Embryonic facial prominence (tissue), 1 donor: ENCODE data around the gene VASH1.

ENCODE experiments used
- DNase-seq: peaks from one replicate; pipeline ENCODE4 v3.0.0-alpha.2; 2016; ENCODE audit errors: extremely low spot score

VASH1 gene

GRCh38 chr14:76784266-76784874 lies 23.1 kb downstream of the VASH1 start:
- DNase-seq: no peak

DNA sequence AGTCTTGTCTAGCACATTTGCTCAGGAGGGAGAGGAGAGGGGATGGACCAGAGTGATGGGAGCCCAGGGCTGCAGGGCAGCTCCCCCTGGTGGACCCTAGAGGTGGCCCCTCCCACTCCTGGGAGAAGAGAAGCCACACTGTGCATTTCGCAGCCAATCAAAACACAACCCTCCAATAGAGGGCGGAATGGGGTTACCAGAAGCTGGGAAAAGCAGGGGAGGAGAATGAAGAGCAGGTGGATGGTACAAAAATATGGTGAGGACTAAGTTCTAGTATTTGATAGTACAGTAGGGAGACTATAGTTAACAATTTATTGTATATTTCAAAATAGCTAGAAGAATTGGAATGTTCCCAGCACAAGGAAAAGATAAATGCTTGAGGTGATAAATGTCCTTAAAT lies 23.6 kb downstream of the VASH1 start:
- no peak for DNase-seq

- DNase-seq: no peak
These were observed 25.3 kb downstream of the VASH1 start for GRCh38 chr14:76786601-76787000.

- DNase-seq: no peak
These were observed 31.2 kb downstream of the VASH1 start for GRCh38 chr14:76792422-76792821.

DNA sequence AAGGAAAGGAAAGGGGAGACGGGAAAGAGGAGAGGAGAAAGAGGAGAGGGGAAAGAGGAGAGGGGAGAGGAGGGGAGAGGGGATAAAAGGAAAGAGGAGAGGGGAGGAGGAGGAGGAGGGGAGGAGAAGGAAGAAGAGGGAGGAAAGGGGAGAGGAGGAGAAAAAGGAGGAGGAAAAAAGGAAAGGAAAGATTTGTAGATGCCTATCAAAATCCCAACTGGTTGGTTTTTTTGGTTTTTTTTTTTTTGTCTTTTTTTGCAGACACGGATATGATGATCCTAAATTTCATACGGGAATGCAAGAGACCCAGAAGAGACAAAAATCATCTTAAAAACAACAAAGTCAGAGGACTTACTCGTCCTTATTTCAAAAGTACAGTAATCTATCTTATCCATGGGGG lies 32.1 kb downstream of the VASH1 start:
- DNase-seq: no peak

DNA sequence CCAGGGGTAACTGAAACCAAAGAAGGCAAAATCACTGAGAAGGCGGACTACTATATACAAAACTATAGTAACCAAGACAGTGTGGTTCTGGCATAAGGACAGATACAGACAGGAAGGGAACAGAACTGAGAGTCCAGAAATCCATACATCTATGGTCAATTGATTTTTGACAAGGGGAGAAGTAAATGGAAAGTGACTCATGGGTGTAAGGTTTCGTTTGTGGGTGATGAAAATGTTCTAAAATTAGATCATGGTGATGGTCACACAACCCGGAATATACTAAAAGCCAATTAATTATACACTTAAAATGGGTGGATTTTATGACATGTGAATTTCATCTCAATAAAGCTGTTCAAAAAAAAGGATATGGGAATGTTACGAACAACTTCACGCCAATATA lies 32.7 kb downstream of the VASH1 start:
- DNase-seq: no peak

- no peak for DNase-seq
These were observed 45.2 kb downstream of the VASH1 start for GRCh38 chr14:76806446-76806845.

DNA sequence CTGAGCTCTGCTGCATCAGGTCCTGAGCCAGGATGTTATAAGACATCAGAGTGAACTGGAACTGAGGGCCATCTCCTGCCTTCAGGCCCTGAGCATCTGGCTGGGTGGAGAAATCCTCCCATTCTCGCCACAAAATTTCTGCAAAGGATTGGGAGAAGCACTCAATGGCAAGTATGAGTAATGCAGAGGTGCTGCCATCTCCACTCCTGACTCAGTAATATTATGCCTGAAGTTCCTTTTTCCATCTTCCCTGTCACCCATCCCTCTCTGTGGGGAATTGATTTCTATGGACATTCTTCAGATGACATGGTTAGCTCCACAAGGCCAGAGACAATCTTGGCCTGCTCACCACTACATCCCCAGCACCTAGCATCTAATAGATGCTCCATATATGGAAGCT lies 46.7 kb downstream of the VASH1 start:
- DNase-seq: no peak

- DNase-seq: no peak
These were observed 47.7 kb downstream of the VASH1 start for GRCh38 chr14:76808990-76809389.

DNA sequence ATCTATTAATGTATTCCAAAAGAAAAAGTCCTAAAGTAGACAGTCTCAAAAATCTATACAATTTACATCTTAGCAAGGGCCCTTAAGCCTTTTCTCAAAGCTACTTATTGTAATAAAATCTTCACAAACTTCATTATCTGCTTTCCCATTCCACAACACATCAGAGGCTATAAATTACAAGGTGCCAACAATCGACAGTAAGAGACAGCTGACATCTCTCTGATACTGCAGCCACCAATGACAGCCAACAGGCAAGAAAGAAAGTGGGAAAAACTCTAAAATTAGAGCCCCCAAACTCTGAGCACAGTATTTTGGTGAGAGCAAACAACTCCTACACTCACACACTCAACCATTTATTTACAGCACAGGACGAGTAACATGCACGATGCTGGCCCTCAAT lies 49.3 kb downstream of the VASH1 start:
- DNase-seq: no peak

- DNase-seq: no peak
These were observed 49.7 kb downstream of the VASH1 start for GRCh38 chr14:76810953-76811400.

DNA sequence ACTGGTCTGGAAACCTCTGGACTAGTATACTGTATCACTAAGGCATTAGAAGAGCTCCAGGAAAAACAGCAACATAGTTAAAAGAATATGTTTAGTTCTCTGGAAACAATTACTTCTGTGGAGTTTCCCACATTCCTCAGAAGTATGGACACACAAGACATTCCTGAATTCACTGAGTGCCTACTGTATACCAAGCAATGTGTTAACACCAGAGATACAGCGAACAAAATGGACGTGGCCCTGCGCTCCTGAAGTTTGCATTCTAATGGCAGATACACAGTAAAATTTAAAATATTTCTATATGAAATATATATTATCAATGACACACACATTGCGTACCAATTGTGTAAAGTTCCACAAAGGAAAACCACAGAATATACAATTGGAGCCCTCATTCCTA lies 50.3 kb downstream of the VASH1 start:
- DNase-seq: peak; percentile 31

DNA sequence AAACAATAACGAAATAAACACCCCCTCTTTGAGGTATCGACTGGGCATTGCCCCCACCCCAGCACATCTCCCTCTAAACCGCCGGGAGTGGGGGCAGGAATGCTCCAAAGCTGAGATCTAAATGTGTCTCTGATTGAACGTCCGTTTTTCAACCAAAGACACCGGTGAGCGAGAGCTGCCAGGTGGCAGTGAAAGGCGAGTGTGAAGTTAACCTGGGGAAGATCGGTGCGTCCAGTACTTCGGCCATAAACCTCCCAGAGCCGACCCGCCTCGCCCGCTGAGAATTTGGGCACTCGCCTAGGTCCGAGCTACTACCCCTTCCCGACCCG lies 50.8 kb downstream of the VASH1 start:
- DNase-seq: no peak

DNA sequence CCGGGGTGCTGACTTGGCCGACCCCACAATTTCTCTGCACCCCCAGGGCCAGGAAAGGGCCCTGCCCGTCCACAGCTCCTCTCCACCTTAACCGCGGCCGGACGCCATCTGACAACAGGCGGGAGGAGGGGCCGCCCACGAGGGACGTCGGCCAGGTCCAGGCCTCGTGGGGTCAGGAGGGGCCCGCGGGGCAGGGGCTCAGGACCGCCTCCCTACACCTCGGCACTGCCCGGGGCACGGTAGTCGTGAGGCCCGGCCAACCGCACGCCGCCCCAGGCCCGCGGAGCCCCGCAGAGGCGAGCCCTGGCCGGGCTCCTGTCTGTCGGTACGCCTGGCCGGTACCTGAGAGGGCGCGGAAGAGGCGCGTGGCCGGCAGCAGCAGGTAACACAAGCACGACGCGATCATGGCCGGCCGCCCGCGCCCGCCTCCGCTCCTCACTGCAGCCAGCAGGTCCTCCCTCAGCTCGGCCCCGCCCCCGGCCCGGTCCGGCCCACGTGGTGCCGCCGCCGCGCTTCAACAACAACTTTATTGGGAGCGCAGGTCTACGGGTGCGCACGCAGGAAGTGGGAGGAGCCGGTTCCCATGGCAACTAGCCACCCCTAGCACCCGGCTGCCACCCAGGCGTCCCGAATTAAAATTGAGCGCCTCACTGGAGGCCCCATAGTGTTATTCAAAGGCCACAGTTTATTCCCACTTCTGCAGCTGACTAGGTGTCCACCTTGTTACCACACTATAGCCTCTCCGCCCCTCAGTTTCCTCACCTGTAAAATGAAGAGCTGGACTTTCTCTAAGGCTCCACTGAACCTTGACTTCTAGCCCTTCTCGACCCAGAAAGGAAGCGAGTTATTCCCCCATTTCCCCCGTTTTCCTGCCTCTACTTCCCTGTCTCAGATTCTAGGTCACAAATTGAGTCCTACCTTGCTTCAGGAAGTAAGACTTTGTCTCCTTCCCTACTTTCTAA lies 51.4 kb downstream of the VASH1 start, which contains the start of gene ANGEL1:
Gene ANGEL1 (minus strand): TSS at position 461 of the 962 bp plus-strand sequence. CDS start 55 bp downstream, at position 406.
- peak; percentile 86 for DNase-seq

GRCh38 chr14:76814726-76815645 lies 53.7 kb downstream of the VASH1 start:
- no peak for DNase-seq

- DNase-seq: no peak
These were observed 59.4 kb downstream of the VASH1 start for GRCh38 chr14:76820700-76821099.

GRCh38 chr14:76826122-76826521 lies 64.9 kb downstream of the VASH1 start, which contains the start of gene LRRC74A:
LRRC74A (plus strand) TSS chr14:76826408; CDS start chr14:76826698, 290 bp downstream.
- no peak for DNase-seq

GRCh38 chr14:76827696-76828296 lies 66.5 kb downstream of the VASH1 start:
- no peak for DNase-seq

DNA sequence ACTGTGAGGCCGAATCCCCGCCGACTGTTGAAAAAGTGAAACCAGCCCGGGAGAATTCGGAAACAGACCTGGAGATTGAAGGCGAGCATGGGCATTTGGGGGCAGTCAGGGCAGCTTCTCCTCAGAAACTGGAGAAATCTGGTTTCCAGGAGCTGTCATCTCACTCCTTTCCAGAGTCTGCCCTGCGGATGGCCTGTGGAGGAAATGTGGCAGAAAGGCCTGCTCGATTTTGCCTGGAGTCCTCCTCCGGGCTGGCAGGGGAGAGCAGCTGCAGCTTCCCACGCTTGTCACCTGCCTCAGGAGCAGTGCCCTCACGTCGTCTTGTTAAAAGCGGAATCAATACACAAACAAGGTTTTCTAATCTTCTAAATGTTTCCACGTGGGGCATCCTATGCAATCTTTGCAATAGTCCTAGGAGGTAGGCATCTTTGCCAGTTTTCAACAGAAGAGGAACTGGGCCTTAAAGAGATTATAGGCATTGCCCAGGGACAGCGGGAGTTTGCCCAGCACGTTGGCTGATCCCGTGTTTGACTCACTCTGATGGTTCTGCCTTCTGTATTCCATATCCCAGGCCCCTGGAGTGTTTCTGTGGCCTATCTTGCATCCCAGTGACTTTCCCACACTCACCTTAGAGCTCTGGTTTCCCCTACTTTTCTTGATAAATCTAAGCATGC lies 67.2 kb downstream of the VASH1 start:
- DNase-seq: no peak

- no peak for DNase-seq
These were observed 67.7 kb downstream of the VASH1 start for GRCh38 chr14:76829013-76829365.
